NCI-H1048 (cell line): ENCODE results near the gene ATAD2B.

Experiments
- DNase-seq: peaks from one replicate; lab custom pipeline; 2025; lab: John Stamatoyannopoulos, UW

ATAD2B gene

GRCh38 chr2:23699580-23699925 is 227.4 kb downstream of the ATAD2B start:
- no peak for DNase-seq

DNA sequence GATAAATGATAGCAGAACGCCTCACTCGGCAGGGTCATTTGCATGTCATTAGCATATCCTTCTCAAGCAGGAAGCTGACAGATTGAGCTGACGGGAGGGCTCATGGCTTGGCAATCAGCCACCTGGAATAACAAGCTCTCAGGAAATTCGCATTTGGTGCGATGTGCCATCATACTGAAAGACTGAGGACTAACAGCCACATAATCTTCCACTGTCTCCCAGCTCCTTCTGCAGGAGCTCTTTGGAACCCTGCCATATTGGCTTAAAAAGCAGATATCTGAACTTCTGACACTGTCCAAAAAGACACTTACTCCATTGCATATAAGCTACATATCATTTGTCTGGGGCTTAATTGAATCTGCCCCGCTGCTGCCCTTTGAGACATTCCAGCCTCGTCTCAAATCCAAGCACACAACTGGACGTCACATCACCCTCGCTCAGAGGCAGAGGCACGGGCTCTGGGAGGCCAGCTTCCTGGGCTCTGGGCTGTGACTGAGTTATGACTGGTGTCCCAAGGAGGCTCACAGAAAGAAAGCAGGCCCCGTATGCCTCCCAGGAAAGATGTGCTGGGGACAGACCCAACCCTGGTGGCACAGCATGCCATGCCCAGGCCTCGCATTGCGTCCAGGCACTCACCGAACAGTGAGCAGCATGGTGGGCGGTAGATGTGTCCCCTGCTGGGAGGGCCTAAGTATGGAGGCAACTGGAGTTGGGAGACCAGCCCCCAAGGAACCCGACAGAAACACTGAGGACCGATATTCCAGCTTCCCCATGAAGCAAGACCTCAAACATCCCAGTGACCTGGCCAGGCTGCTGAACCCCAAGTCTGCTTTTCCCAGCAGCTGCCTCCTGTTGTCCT is 228.0 kb downstream of the ATAD2B start:
- DNase-seq: peak; percentile 61
